ENCODE results near the gene HYLS1. TPM values are rescaled to one million over a fixed set of nuclear protein-coding genes. Genes with fewer than 3 reads are reported as not detected.

The HYLS1 gene
- total RNA-seq, 1 donor from 2014 or later: 4.5 TPM

GRCh38 chr11:125924384-125925007 lies 37.0 kb downstream of the HYLS1 start:
- no peak for DNase-seq (ENCODE audit: low spot score)
- H3K27me3 Mint-ChIP-seq (ENCODE audit: low read depth): peaks cover 28% of the 10 kb centered on the region
- no peak overlapping the region for H3K27ac Mint-ChIP-seq (ENCODE audit: unreplicated experiment)
- H3K4me1 Mint-ChIP-seq (ENCODE audit: low read depth): peaks cover 8% of the 10 kb centered on the region
- no peak for TF ChIP-seq CTCF (IDR thresholded peaks at IDR 0.05)
- H3K36me3 Mint-ChIP-seq (ENCODE audit: low read depth): no peaks in the 10 kb centered on the region
- no peaks in the 10 kb centered on the region for H3K9me3 Mint-ChIP-seq (ENCODE audit: low read depth)
- no peak overlapping the region for H3K4me3 Mint-ChIP-seq (ENCODE audit: unreplicated experiment)

- peaks cover 31% of the 10 kb centered on the region for H3K27me3 Mint-ChIP-seq (ENCODE audit: low read depth)
- peaks cover 8% of the 10 kb centered on the region for H3K4me1 Mint-ChIP-seq (ENCODE audit: low read depth)
- H3K4me3 Mint-ChIP-seq (ENCODE audit: unreplicated experiment): no peak overlapping the region
- no peak overlapping the region for H3K27ac Mint-ChIP-seq (ENCODE audit: unreplicated experiment)
- H3K36me3 Mint-ChIP-seq (ENCODE audit: low read depth): no peaks in the 10 kb centered on the region
- no peaks in the 10 kb centered on the region for H3K9me3 Mint-ChIP-seq (ENCODE audit: low read depth)
- TF ChIP-seq CTCF (IDR thresholded peaks at IDR 0.05): no peak
- no peak for DNase-seq (ENCODE audit: low spot score)
Observed at GRCh38 chr11:125925247-125925740, 37.8 kb downstream of the HYLS1 start.

GRCh38 chr11:125925804-125926203 lies 38.3 kb downstream of the HYLS1 start:
- Mint-ChIP-seq H3K36me3 (ENCODE audit: low read depth) (no peaks in the 10 kb centered on the region), H3K27me3 (ENCODE audit: low read depth) (peaks cover 28% of the 10 kb centered on the region), H3K4me1 (ENCODE audit: low read depth) (peaks cover 8% of the 10 kb centered on the region), H3K9me3 (ENCODE audit: low read depth) (no peaks in the 10 kb centered on the region), H3K4me3 (ENCODE audit: unreplicated experiment) (no peak overlapping the region), H3K27ac (ENCODE audit: unreplicated experiment) (no peak overlapping the region)
- no peak for DNase-seq (ENCODE audit: low spot score)
- no peak for TF ChIP-seq CTCF (IDR thresholded peaks at IDR 0.05)

- Mint-ChIP-seq H3K4me3 (ENCODE audit: unreplicated experiment) (no peak overlapping the region), H3K36me3 (ENCODE audit: low read depth) (no peaks in the 10 kb centered on the region), H3K27ac (ENCODE audit: unreplicated experiment) (no peak overlapping the region), H3K9me3 (ENCODE audit: low read depth) (no peaks in the 10 kb centered on the region), H3K27me3 (ENCODE audit: low read depth) (peaks cover 28% of the 10 kb centered on the region), H3K4me1 (ENCODE audit: low read depth) (peaks cover 8% of the 10 kb centered on the region)
- DNase-seq (ENCODE audit: low spot score): peak; percentile 58
- no peak for TF ChIP-seq CTCF (IDR thresholded peaks at IDR 0.05)
Observed at GRCh38 chr11:125926682-125927081, 39.2 kb downstream of the HYLS1 start.

GRCh38 chr11:125929445-125930075 lies 42.1 kb downstream of the HYLS1 start:
- H3K9me3 Mint-ChIP-seq (ENCODE audit: low read depth): no peaks in the 10 kb centered on the region
- peaks cover 26% of the 10 kb centered on the region for H3K27me3 Mint-ChIP-seq (ENCODE audit: low read depth)
- DNase-seq (ENCODE audit: low spot score): peak; percentile 56
- H3K27ac Mint-ChIP-seq (ENCODE audit: unreplicated experiment): no peak overlapping the region
- no peak for TF ChIP-seq CTCF (IDR thresholded peaks at IDR 0.05)
- no peaks in the 10 kb centered on the region for H3K36me3 Mint-ChIP-seq (ENCODE audit: low read depth)
- H3K4me3 Mint-ChIP-seq (ENCODE audit: unreplicated experiment): no peak overlapping the region
- peaks cover 8% of the 10 kb centered on the region for H3K4me1 Mint-ChIP-seq (ENCODE audit: low read depth)
